HG03575 (cell line): ENCODE data around the gene VSIG4.

Experiments
- ATAC-seq: cut with Tn5 transposase; IDR thresholded peaks from one replicate; pipeline ENCODE4 v1.9.1; 2021; ENCODE audit not compliant: unreplicated experiment, insufficient number of reproducible peaks, low FRiP score; ENCODE audit errors: extremely low read depth

The VSIG4 gene

GRCh38 chrX:66014556-66014955, 25.3 kb downstream of the VSIG4 start:
- no peak for ATAC-seq

- ATAC-seq = no peak
Observed at GRCh38 chrX:66014084-66014483, 25.8 kb downstream of the VSIG4 start.

- ATAC-seq = peak; percentile 21
Observed at GRCh38 chrX:66013194-66013816, 26.6 kb downstream of the VSIG4 start.

- ATAC-seq = no peak
Observed at GRCh38 chrX:66012094-66012534, 27.8 kb downstream of the VSIG4 start.

GRCh38 chrX:66009231-66009845, 30.5 kb downstream of the VSIG4 start:
- no peak for ATAC-seq

- ATAC-seq = no peak
Observed at GRCh38 chrX:66008328-66008970, 31.4 kb downstream of the VSIG4 start.

GRCh38 chrX:66007851-66008250, 32.0 kb downstream of the VSIG4 start:
- no peak for ATAC-seq

GRCh38 chrX:66005830-66006449, 33.9 kb downstream of the VSIG4 start:
- no peak for ATAC-seq

GRCh38 chrX:66004928-66005829, 34.7 kb downstream of the VSIG4 start:
- no peak for ATAC-seq

- no peak for ATAC-seq
Observed at GRCh38 chrX:66002824-66003680, 36.8 kb downstream of the VSIG4 start.

GRCh38 chrX:66001596-66001995, 38.3 kb downstream of the VSIG4 start:
- ATAC-seq = no peak

- no peak for ATAC-seq
Observed at GRCh38 chrX:66000628-66001272, 39.1 kb downstream of the VSIG4 start.

GRCh38 chrX:66000178-66000577, 39.7 kb downstream of the VSIG4 start:
- no peak for ATAC-seq

- ATAC-seq = no peak
Observed at GRCh38 chrX:65999563-66000148, 40.2 kb downstream of the VSIG4 start.

GRCh38 chrX:65999029-65999562, 40.8 kb downstream of the VSIG4 start:
- no peak for ATAC-seq

GRCh38 chrX:65997978-65998717, 41.7 kb downstream of the VSIG4 start:
- ATAC-seq = no peak
